GM19372 (cell line): Measurements from ENCODE around the gene TMEM169.
A peak's percentile ranks its signal among the peaks of the same experiment; 100 is the strongest.
"Not testable (repeated sequence)": the region's sequence is repeated elsewhere in the genome, so short reads cannot be mapped to it uniquely, and the experiment has no call there.

Experiments used
- ATAC-seq: cut with Tn5 transposase; IDR thresholded peaks from one replicate; pipeline ENCODE4 v1.9.1; 2021; ENCODE audit warnings: mild to moderate bottlenecking, low read depth, moderate library complexity; ENCODE audit not compliant: unreplicated experiment

Gene TMEM169

GRCh38 chr2:216126943-216127342, 45.2 kb downstream of the TMEM169 start:
- no peak for ATAC-seq

GRCh38 chr2:216130346-216130971, 48.7 kb downstream of the TMEM169 start:
- ATAC-seq = no peak

- ATAC-seq = no peak
These were observed 49.6 kb downstream of the TMEM169 start for GRCh38 chr2:216131175-216131926.

- no peak for ATAC-seq
These were observed 50.9 kb downstream of the TMEM169 start for GRCh38 chr2:216132585-216132984.

GRCh38 chr2:216133397-216133796, 51.7 kb downstream of the TMEM169 start:
- ATAC-seq = no peak

GRCh38 chr2:216134958-216135541, 53.3 kb downstream of the TMEM169 start:
- ATAC-seq = no peak

GRCh38 chr2:216139884-216140283, 58.2 kb downstream of the TMEM169 start:
- no peak for ATAC-seq

- ATAC-seq = not testable (repeated sequence)
These were observed 59.8 kb downstream of the TMEM169 start for GRCh38 chr2:216141516-216141915.

GRCh38 chr2:216142540-216142939, 60.8 kb downstream of the TMEM169 start:
- peak; percentile 94 for ATAC-seq

DNA sequence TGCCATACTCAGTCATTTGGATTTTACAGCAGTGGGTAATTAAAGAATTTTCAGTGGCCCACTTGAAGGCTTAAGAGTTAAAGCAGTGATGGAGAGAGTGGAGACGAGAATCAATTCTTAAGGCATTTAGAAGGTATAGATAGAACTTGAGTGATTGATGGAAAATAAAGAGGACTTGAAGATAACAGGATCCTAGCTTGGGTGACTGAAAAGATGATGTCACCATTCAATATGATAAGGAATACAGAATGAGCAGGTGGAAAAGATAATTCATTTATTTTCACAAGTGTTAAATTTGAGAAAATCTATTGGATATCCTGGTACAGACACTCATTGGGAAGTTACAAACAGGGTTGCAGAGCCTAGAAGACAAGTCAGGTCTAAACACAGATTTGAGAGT, 62.7 kb downstream of the TMEM169 start:
- ATAC-seq = no peak

DNA sequence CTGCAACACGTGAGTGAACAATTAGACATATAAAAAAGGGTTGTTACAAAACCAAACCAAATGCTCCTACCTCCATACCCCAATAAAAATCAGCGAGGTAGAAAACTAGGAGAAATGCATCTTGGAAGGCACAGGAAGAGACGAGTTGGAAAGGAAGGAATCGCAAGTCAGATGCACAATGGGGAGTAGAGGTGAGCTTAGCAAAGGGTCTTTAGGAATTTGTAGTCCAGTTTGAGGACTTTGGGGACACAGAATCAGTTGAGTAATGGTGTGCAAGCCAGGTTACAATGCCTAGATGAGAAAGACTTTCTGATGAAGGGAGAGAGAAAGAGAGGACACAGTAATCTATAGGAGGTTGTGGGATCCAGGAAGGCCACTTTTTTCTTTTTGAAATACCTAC, 63.1 kb downstream of the TMEM169 start:
- no peak for ATAC-seq

DNA sequence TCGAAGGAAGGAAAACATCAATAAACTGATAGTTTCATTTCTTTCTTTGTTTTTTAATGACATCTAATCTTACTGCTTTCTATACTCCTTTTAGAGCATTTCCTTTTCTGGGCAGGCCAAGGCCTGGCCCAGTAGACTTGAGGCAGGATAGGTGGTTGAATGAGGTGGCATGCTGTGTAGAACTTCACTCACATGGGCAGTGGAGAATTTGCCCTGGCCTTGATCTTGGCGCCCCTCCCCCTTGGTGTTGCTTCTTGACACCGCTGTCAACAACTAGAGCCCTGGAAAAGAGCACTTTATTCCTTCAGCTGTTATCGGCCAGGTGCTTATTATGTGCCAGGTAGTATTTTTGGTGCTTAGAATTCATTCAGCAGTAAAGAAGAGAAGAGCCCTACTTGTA, 64.9 kb downstream of the TMEM169 start:
- ATAC-seq = no peak

DNA sequence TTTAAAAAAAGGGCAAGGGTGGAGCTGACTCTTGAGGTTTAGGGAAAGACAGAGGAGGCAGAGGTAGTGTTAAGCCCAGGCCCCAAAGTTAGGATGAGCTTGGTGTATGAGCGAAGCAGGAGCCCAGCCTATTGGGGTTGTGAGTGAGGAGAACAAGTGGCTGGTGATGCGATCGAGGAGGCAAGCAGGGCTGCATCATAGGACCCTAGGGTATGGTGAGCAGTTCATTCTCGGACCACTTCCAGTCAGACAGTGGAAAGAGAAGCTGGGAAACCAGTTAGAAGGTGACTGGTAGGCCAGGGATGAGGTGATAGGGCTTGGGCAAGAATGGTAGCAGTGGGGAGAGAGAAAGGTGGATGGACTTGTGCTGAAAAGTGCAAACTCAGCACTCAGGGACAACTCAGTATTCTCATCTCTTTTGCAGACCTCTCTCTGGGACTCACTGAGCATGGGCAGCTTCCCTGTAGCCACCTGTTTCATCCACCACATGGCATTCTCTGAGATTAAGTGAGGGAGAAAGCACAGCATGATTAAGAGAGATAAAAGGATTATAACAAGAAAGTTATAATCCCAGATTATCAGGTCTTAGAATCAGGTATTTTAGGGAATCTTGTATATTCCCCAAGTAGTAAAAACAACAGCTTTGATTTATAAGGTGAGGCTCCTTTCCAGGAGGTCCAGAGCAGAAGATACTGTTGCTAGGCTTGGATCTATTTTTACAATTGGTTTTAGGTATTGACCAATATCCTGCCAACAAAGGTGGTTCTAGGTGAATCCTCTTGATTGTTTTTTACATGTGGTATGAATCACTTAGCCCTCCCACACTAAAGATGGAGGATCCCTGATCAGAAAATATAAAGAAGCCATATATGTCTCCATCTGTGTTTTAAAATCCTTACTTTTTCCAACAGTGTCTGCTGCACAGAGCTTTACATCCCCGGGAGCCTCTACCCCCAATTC, 65.7 kb downstream of the TMEM169 start:
- no peak for ATAC-seq

DNA sequence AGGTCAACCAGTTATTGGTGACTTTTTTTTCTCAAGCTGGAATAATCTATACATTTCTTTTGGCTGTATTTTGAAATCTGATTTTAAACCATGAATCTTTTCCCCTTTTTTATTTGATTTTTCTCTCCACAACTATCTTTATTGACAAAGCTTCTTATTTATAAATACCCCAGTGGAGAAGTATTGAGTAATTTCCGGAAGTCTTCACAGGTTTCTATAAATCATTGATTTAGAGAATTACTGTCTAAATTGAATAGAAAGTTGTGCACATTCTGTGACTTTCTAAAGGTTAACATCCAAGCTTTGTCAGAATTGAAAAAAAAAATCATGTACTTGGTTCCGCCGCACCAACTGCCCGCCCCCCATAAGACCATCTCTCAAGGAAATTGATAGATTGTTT, 67.3 kb downstream of the TMEM169 start:
- ATAC-seq = no peak

GRCh38 chr2:216149741-216150140, 68.0 kb downstream of the TMEM169 start:
- ATAC-seq = no peak

- ATAC-seq = no peak
These were observed 69.8 kb downstream of the TMEM169 start for GRCh38 chr2:216151313-216152025.
